K562 (cell line): Measurements from ENCODE around the gene FBXL2. TPM values are rescaled to one million over a fixed set of nuclear protein-coding genes. Genes with fewer than 3 reads are reported as not detected.

ENCODE experiments used
- ATAC-seq: fragments of 200-7000 bp; cut with Tn5 transposase; 3 replicates; pipeline ENCODE4 v1.9.1; 2020; ENCODE audit warnings: moderate library complexity
- BruUV-seq: library from RNA; stranded (reverse); fragments of 400-500 nt; replicated peaks from 2 replicates; lab custom pipeline; 2021; lab: Mats Ljungman, UMichigan
- CTCF ChIA-PET: fragments of 300-600 bp; formaldehyde crosslinking; extraction: SDS; loops from one replicate; lab custom pipeline; 2021; ENCODE audit warnings: low intra/inter-chr PET ratio; lab: Yijun Ruan, JAX
- POLR2A ChIA-PET: fragments of 300-600, 350-650 bp; sonication (Branson Sonifier 250); formaldehyde crosslinking; extraction: SDS; loops from one replicate; lab custom pipeline; 2021; ENCODE audit warnings: antibody characterized with exemption, inconsistent platforms; lab: Yijun Ruan, JAX
- DNase-seq, 4 experiments: peaks; one replicate each; pipeline versions ENCODE4 v3.0.0 to v3.0.0-alpha.2; 2011 to 2018; ENCODE audit warnings: low spot score in 3 of 4, mixed read lengths in 3 of 4; ENCODE audit errors: extremely low read depth in 1 of 4
- FAIRE-seq: peaks from 2 replicates; lab custom pipeline; 2011; peaks lifted over from hg19 to GRCh38; lab: Jason Lieb, UNC
- H2AFZ ChIP-seq: 2 replicates; pipeline ENCODE4 v1.6.0; 2011; ENCODE audit warnings: low read depth, low read length, control low read depth, inconsistent platforms
- H3K27ac ChIP-seq: fragments of 200-600 bp; 3 replicates; pipeline ENCODE4 v1.8.0; 2011; ENCODE audit warnings: low read depth, mild to moderate bottlenecking, control low read depth, inconsistent platforms, low read length, moderate library complexity, mixed read lengths; ENCODE audit errors: extremely low read depth
- H3K27me3 ChIP-seq, 2 experiments: fragments of 300-600 bp in 1 of 2; 2 replicates in 1 of 2; 3 replicates in 1 of 2; pipeline versions ENCODE4 v1.6.0 to v1.8.0; 2011; ENCODE audit warnings: inconsistent platforms in 2 of 2, low read length in 2 of 2, mild to moderate bottlenecking in 1 of 2, mixed read lengths in 1 of 2, moderate library complexity in 1 of 2; ENCODE audit not compliant: control insufficient read depth in 2 of 2, insufficient read depth in 2 of 2
- H3K36me3 ChIP-seq: fragments of 300-600 bp; 3 replicates; pipeline ENCODE4 v1.8.0; 2011; ENCODE audit warnings: mild to moderate bottlenecking, low read length, inconsistent platforms; ENCODE audit not compliant: control insufficient read depth, insufficient read depth
- H3K4me1 ChIP-seq, 2 experiments: fragments of 200-600 bp in 1 of 2; replicated peaks in 1 of 2; 2 replicates in 1 of 2; 3 replicates in 1 of 2; pipeline versions ENCODE4 v1.5.1 to v1.8.0; 2011; ENCODE audit warnings: inconsistent platforms in 2 of 2, low read length in 2 of 2, mild to moderate bottlenecking in 1 of 2, mixed read lengths in 1 of 2, moderate library complexity in 1 of 2; ENCODE audit not compliant: control insufficient read depth in 2 of 2, insufficient read depth in 2 of 2
- H3K4me2 ChIP-seq: 2 replicates; pipeline ENCODE4 v1.6.1; 2011; ENCODE audit warnings: low read length, control low read depth, inconsistent platforms, mixed read lengths; ENCODE audit not compliant: insufficient read depth
- H3K4me3 ChIP-seq: fragments of 200-600 bp; sonication (generic), shearing (Covaris generic); 2 replicates; pipeline ENCODE4 v1.5.1; 2016; ENCODE audit warnings: control low read depth, inconsistent platforms
- H3K79me2 ChIP-seq: fragments of 200-600 bp; 3 replicates; pipeline ENCODE4 v1.8.0; 2011; ENCODE audit warnings: low read length, inconsistent platforms; ENCODE audit not compliant: control insufficient read depth, insufficient read depth
- H3K9ac ChIP-seq, 2 experiments: 2 replicates each; pipeline versions ENCODE4 v1.6.0 to v1.6.1; 2011; ENCODE audit warnings: low read depth in 2 of 2, low read length in 2 of 2, control low read depth in 1 of 2, inconsistent platforms in 1 of 2, mild to moderate bottlenecking in 1 of 2, mixed read lengths in 1 of 2; ENCODE audit not compliant: insufficient read depth in 1 of 2
- H3K9me1 ChIP-seq: one replicate; pipeline ENCODE4 v1.6.0; 2011; ENCODE audit warnings: inconsistent platforms, mild to moderate bottlenecking, low read length, moderate library complexity; ENCODE audit not compliant: control insufficient read depth, insufficient read depth
- H3K9me3 ChIP-seq: replicated peaks from 2 replicates; pipeline ENCODE4 v1.5.1; 2011; ENCODE audit warnings: low read depth, low read length, inconsistent platforms; ENCODE audit not compliant: control insufficient read depth, insufficient read depth
- H4K20me1 ChIP-seq: replicated peaks from 2 replicates; pipeline ENCODE4 v1.6.1; 2011; ENCODE audit warnings: low read length, inconsistent platforms, mixed read lengths; ENCODE audit not compliant: control insufficient read depth, insufficient read depth
- FOXA1 ChIP-seq: fragments of 450-650 bp; IDR thresholded peaks from 2 replicates; pipeline ENCODE4 v1.6.1; 2016; ENCODE audit warnings: mild to moderate bottlenecking, borderline replicate concordance
- HOXB6 ChIP-seq: fragments of 250-450 bp; sonication (Bioruptor Pico); IDR thresholded peaks from 2 replicates; pipeline ENCODE4 v1.5.1; 2022; ENCODE audit warnings: mild to moderate bottlenecking, borderline replicate concordance
- HSF4 ChIP-seq: fragments of 250-450 bp; sonication (Bioruptor Pico); IDR thresholded peaks from 2 replicates; pipeline ENCODE4 v2.1.2; 2022; ENCODE audit warnings: mild to moderate bottlenecking, moderate library complexity, borderline replicate concordance
- NCOA1 ChIP-seq: fragments of 450-650 bp; IDR thresholded peaks from 2 replicates; pipeline ENCODE4 v1.6.1; 2016; ENCODE audit warnings: low read depth
- POLR3G ChIP-seq: IDR thresholded peaks from 2 replicates; pipeline ENCODE4 v1.6.1; 2011; ENCODE audit not compliant: insufficient read length, insufficient replicate concordance; ENCODE audit errors: extremely low read depth
- WGBS: fragments of 100-300 bp; shearing (Covaris generic); methylation state at CpG from one replicate; pipeline ENCODE4 v1.1.6; 2016; ENCODE audit warnings: low coverage, mixed read lengths; ENCODE audit not compliant: insufficient coverage; ENCODE audit errors: missing lambda C conversion rate; 5-methylcytosine and 5-hydroxymethylcytosine counted together
- in situ Hi-C: fragments of 300-500 bp; cut with MboI; formaldehyde crosslinking; loops from 4 replicates; pipeline ENCODE4 v1.15.0; 2018; ENCODE audit warnings: inconsistent platforms, mixed read lengths
- intact Hi-C: fragments of 100-400 bp; cut with micrococcal nuclease; formaldehyde crosslinking; loops from 2 replicates; pipeline ENCODE4 v1.14.2; 2022
- polyA plus RNA-seq, 8 experiments: library from polyadenylated mRNA; depleted of rRNA in 4 of 8; stranded (reverse) in 5 of 8; unstranded in 3 of 8; fragments of >200 nt; fragmentation: Nextera tagmentation in 2 of 8; fragmentation: Illumina TruSeq in 1 of 8; extraction: Ambion mirVana in 2 of 8; extraction: Trizol in 1 of 8; gene quantifications; 2 replicates each; pipeline versions ENCODE4 v1.2.1 to v1.2.3, GENCODE V29; 2011 to 2014; ENCODE audit warnings: inconsistent platforms in 1 of 8, missing spikeins in 1 of 8
- total RNA-seq, 7 experiments: library from RNA; depleted of rRNA in 6 of 7; stranded (reverse); fragments of >200 nt in 6 of 7; fragmentation: Illumina TruSeq in 2 of 7; extraction: Trizol in 2 of 7; gene quantifications; 2 replicates each; pipeline versions ENCODE4 v1.2.1 to v1.2.3, GENCODE V29; 2011 to 2021; ENCODE audit warnings: low replicate concordance in 1 of 7
- TF ChIP-seq, protein P1 (sequence below): fragments of 450-650 bp; IDR thresholded peaks from 2 replicates; pipeline ENCODE4 v1.7.1; 2018; ENCODE audit warnings: mild to moderate bottlenecking, low read depth; ENCODE audit not compliant: partially characterized antibody

FBXL2 gene
- total and polyA plus RNA-seq, 9 of the 15 experiments (the other 6 are each of a cell fraction or from before 2014, with no cell fraction given): 1.3 to 6.9 (median 1.9) TPM

GRCh38 chr3:33395900-33396299, 118.7 kb downstream of the FBXL2 start:
- H3K4me2 ChIP-seq: no peak overlapping the region
- peaks cover 97% of the 10 kb centered on the region for H3K36me3 ChIP-seq
- in situ Hi-C loops (no loop called here), intact Hi-C loops (no loop called here)
- H3K27me3 ChIP-seq: no peaks in the 10 kb centered on the region
- DNase-seq (no peak), FAIRE-seq (no peak), ATAC-seq (no peak)
- H3K27ac ChIP-seq: no peak overlapping the region
- no peaks in the 10 kb centered on the region for H3K9me3 ChIP-seq
- no peaks in the 10 kb centered on the region for H3K9me1 ChIP-seq
- 92% methylated on average over 7 of the region's 7 CpGs for WGBS
- CTCF ChIA-PET: interaction anchor here (0.6 kb wide), 1 partner anchor 119 kb away, joined by 3 read pairs; no protein-coding TSS in a partner anchor
- H3K9ac ChIP-seq: no peak overlapping the region
- no peaks in the 10 kb centered on the region for H3K79me2 ChIP-seq
- no peak overlapping the region for H3K4me3 ChIP-seq
- H2AFZ ChIP-seq: no peak overlapping the region
- no TSS peak for BruUV-seq
- TF ChIP-seq HSF4 (CRISPR knock-in tag) (no peak), POLR3G (no peak), HOXB6 (no peak), NCOA1 (no peak), FOXA1 (no peak)
- no peaks in the 10 kb centered on the region for H4K20me1 ChIP-seq
- POLR2A ChIA-PET: interaction anchor here (0.6 to 1.9 kb wide), 2 partner anchors 10 to 428 kb away, joined by 3 to 14 read pairs; no protein-coding TSS in a partner anchor
- H3K4me1 ChIP-seq: no peaks in the 10 kb centered on the region

- no peak for FAIRE-seq
- in situ Hi-C loops (no loop called here), intact Hi-C loops (no loop called here)
- H3K27me3 ChIP-seq: no peaks in the 10 kb centered on the region
- H3K79me2 ChIP-seq: no peaks in the 10 kb centered on the region
- no peaks in the 10 kb centered on the region for H3K9me3 ChIP-seq
- no peaks in the 10 kb centered on the region for H4K20me1 ChIP-seq
- ChIA-PET CTCF (no interaction called here), POLR2A (interaction anchor here (0.5 to 1.0 kb wide), 2 partner anchors 29 to 1896 kb away, joined by 3 to 4 read pairs; no protein-coding TSS in a partner anchor)
- H3K27ac ChIP-seq: no peak overlapping the region
- no peak for DNase-seq
- no peak for ATAC-seq
- no peak overlapping the region for H3K9ac ChIP-seq
- H2AFZ ChIP-seq: no peak overlapping the region
- H3K4me3 ChIP-seq: no peak overlapping the region
- no peaks in the 10 kb centered on the region for H3K9me1 ChIP-seq
- no peaks in the 10 kb centered on the region for H3K4me1 ChIP-seq
- no peak overlapping the region for H3K4me2 ChIP-seq
- 90% methylated on average over 5 of the region's 5 CpGs for WGBS
- BruUV-seq: no TSS peak
- H3K36me3 ChIP-seq: peaks cover 96% of the 10 kb centered on the region
- TF ChIP-seq, protein P1, sequence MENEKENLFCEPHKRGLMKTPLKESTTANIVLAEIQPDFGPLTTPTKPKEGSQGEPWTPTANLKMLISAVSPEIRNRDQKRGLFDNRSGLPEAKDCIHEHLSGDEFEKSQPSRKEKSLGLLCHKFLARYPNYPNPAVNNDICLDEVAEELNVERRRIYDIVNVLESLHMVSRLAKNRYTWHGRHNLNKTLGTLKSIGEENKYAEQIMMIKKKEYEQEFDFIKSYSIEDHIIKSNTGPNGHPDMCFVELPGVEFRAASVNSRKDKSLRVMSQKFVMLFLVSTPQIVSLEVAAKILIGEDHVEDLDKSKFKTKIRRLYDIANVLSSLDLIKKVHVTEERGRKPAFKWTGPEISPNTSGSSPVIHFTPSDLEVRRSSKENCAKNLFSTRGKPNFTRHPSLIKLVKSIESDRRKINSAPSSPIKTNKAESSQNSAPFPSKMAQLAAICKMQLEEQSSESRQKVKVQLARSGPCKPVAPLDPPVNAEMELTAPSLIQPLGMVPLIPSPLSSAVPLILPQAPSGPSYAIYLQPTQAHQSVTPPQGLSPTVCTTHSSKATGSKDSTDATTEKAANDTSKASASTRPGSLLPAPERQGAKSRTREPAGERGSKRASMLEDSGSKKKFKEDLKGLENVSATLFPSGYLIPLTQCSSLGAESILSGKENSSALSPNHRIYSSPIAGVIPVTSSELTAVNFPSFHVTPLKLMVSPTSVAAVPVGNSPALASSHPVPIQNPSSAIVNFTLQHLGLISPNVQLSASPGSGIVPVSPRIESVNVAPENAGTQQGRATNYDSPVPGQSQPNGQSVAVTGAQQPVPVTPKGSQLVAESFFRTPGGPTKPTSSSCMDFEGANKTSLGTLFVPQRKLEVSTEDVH: no peak
These were observed 121.2 kb downstream of the FBXL2 start for GRCh38 chr3:33398410-33398809.
